ENCODE measurements around the gene ARNT2. TPM values are rescaled to one million over a fixed set of nuclear protein-coding genes. Genes with fewer than 3 reads are reported as not detected.

Gene ARNT2
- polyA plus RNA-seq, 1 of the 3 experiments (the other 2 are of a cell fraction): 17.0 TPM

DNA sequence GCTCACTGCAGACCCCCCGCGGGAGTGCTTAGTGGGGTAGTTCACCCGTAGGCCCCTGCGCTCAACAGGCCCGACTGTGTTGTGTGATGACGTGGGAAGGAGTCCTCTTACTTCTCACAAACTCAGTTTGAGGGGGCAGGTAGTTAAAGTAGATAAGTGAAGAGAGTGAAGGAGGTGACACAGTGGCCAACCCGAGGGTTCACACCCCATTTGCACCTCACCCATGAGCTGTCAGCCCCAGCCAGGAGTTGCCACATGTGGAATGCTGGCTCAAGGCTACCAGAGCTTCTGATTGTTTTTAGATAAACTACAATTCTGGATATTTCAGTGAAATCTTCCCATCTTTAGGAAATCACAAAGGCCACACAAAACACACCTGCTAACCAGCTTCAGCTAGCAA is 226.8 kb downstream of the ARNT2 start:
- Histone ChIP-seq H3K9me2 (no peaks in the 10 kb centered on the region), H4K20me1 (ENCODE audit: insufficient read depth) (no peaks in the 10 kb centered on the region), H3K79me2 (ENCODE audit: insufficient read depth) (no peaks in the 10 kb centered on the region), H3K9ac (no peak overlapping the region), H3K4me1 (ENCODE audit: control insufficient read depth in 1 of 2, insufficient read depth in 2 of 2, low read depth in 1 of 2, low read length in 1 of 2) (peaks cover 0 to 6% of the 10 kb centered on the region in 2 experiments; a peak in 1 of 4 replicates), H3K36me3 (replicated peaks in 1 of 2; ENCODE audit: control insufficient read depth in 1 of 2, insufficient read depth in 2 of 2, low read length in 1 of 2) (no peaks in the 10 kb centered on the region), H3K4me3 (ENCODE audit: low read depth in 2 of 2, low read length in 1 of 2) (no peak overlapping the region), H2AFZ (ENCODE audit: low read depth) (no peak overlapping the region), H3K9me3 (no peaks in the 10 kb centered on the region), H3K27me3 (ENCODE audit: insufficient read depth) (no peaks in the 10 kb centered on the region), H3F3A (replicated peaks; ENCODE audit: insufficient read depth) (no peaks in the 10 kb centered on the region), H3K4me2 (no peak overlapping the region), H3K27ac (ENCODE audit: low read depth in 2 of 2, low read length in 1 of 2) (no peak overlapping the region)
- DNase-seq: no peak
- WGBS (ENCODE audit: low lambda C conversion rate): 81% methylated on average over 7 of the region's 7 CpGs
- ChIA-PET CTCF (interaction anchor here (1.0 to 1.5 kb wide), 2 partner anchors 20 to 149 kb away, joined by 3 to 4 read pairs; no protein-coding TSS in a partner anchor), POLR2A (no interaction called here)
- no peak for TF ChIP-seq RAD21 (IDR thresholded peaks at IDR 0.05; ENCODE audit: low read length)
- TF ChIP-seq MXI1 (IDR thresholded peaks at IDR 0.05; ENCODE audit: low read depth, low read length): no peak
- no peak for TF ChIP-seq GATA2 (CRISPR knock-in tag; IDR thresholded peaks at IDR 0.05)
- TF ChIP-seq FOXM1 (IDR thresholded peaks at IDR 0.05; ENCODE audit: low read depth): no peak
- TF ChIP-seq JUND (IDR thresholded peaks at IDR 0.05): no peak
- TF ChIP-seq, protein P1, sequence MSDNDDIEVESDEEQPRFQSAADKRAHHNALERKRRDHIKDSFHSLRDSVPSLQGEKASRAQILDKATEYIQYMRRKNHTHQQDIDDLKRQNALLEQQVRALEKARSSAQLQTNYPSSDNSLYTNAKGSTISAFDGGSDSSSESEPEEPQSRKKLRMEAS (IDR thresholded peaks at IDR 0.05; ENCODE audit: low read depth): no peak
- TF ChIP-seq, protein P2, sequence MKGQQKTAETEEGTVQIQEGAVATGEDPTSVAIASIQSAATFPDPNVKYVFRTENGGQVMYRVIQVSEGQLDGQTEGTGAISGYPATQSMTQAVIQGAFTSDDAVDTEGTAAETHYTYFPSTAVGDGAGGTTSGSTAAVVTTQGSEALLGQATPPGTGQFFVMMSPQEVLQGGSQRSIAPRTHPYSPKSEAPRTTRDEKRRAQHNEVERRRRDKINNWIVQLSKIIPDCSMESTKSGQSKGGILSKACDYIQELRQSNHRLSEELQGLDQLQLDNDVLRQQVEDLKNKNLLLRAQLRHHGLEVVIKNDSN (IDR thresholded peaks at IDR 0.05; ENCODE audit: borderline replicate concordance, low read depth): no peak
- TF ChIP-seq SMC3 (IDR thresholded peaks at IDR 0.05; ENCODE audit: low read depth, low read length): no peak
- TF ChIP-seq TAF1 (IDR thresholded peaks at IDR 0.05; ENCODE audit: borderline replicate concordance, low read depth, low read length): no peak
- TF ChIP-seq, protein P3, sequence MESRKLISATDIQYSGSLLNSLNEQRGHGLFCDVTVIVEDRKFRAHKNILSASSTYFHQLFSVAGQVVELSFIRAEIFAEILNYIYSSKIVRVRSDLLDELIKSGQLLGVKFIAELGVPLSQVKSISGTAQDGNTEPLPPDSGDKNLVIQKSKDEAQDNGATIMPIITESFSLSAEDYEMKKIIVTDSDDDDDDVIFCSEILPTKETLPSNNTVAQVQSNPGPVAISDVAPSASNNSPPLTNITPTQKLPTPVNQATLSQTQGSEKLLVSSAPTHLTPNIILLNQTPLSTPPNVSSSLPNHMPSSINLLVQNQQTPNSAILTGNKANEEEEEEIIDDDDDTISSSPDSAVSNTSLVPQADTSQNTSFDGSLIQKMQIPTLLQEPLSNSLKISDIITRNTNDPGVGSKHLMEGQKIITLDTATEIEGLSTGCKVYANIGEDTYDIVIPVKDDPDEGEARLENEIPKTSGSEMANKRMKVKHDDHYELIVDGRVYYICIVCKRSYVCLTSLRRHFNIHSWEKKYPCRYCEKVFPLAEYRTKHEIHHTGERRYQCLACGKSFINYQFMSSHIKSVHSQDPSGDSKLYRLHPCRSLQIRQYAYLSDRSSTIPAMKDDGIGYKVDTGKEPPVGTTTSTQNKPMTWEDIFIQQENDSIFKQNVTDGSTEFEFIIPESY (IDR thresholded peaks at IDR 0.05; ENCODE audit: borderline replicate concordance, low read depth): no peak
- TF ChIP-seq, protein P4, sequence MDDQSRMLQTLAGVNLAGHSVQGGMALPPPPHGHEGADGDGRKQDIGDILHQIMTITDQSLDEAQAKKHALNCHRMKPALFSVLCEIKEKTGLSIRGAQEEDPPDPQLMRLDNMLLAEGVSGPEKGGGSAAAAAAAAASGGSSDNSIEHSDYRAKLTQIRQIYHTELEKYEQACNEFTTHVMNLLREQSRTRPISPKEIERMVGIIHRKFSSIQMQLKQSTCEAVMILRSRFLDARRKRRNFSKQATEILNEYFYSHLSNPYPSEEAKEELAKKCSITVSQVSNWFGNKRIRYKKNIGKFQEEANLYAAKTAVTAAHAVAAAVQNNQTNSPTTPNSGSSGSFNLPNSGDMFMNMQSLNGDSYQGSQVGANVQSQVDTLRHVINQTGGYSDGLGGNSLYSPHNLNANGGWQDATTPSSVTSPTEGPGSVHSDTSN (IDR thresholded peaks at IDR 0.05): no peak
- TF ChIP-seq SIN3A (IDR thresholded peaks at IDR 0.05; ENCODE audit: borderline replicate concordance, low read depth, low read length): no peak
- no peak for TF ChIP-seq NFIC (IDR thresholded peaks at IDR 0.05; ENCODE audit: borderline replicate concordance)
- no peak for TF ChIP-seq FOSL2 (IDR thresholded peaks at IDR 0.05; ENCODE audit: borderline replicate concordance, low read depth)
- no peak for TF ChIP-seq TCF12 (IDR thresholded peaks at IDR 0.05)
- TF ChIP-seq NRF1 (IDR thresholded peaks at IDR 0.05; ENCODE audit: low read depth, low read length): no peak
- TF ChIP-seq TEAD4 (IDR thresholded peaks at IDR 0.05; ENCODE audit: borderline replicate concordance, insufficient read depth): no peak
- TF ChIP-seq EZH2phosphoT487 (IDR thresholded peaks at IDR 0.05; ENCODE audit: borderline replicate concordance, low read depth): no peak
- TF ChIP-seq, protein P5, sequence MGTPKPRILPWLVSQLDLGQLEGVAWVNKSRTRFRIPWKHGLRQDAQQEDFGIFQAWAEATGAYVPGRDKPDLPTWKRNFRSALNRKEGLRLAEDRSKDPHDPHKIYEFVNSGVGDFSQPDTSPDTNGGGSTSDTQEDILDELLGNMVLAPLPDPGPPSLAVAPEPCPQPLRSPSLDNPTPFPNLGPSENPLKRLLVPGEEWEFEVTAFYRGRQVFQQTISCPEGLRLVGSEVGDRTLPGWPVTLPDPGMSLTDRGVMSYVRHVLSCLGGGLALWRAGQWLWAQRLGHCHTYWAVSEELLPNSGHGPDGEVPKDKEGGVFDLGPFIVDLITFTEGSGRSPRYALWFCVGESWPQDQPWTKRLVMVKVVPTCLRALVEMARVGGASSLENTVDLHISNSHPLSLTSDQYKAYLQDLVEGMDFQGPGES (IDR thresholded peaks at IDR 0.05; ENCODE audit: low read depth, low read length): no peak
